Activated T-helper 1 cell treated with anti-CD3 and anti-CD28 coated beads, Interleukin-12 subunit alpha, Interleukin-12 subunit beta, Interleukin-2, Interleukin-4 antibody, amounts not matched to agents 30 ng/mL and 10 ng/mL and 1 ng/mL, durations not matched to agents 14 hours and 24 hours and 36 hours (primary cell): ENCODE data around the gene CHST7. TPM values are rescaled to one million over a fixed set of nuclear protein-coding genes. Genes with fewer than 3 reads are reported as not detected.

Experiments used
- DNase-seq: peaks from one replicate; pipeline ENCODE4 v3.0.0; 2021; ENCODE audit warnings: low spot score
- H3K27ac Mint-ChIP-seq: one replicate; pipeline ENCODE4 v1.8.0; 2021; ENCODE audit warnings: mild to moderate bottlenecking, mixed read lengths
- H3K27me3 Mint-ChIP-seq: one replicate; pipeline ENCODE4 v1.8.0; 2022; ENCODE audit warnings: mild to moderate bottlenecking, moderate library complexity, mixed read lengths; ENCODE audit not compliant: insufficient read depth
- H3K36me3 Mint-ChIP-seq: one replicate; pipeline ENCODE4 v1.8.0; 2021; ENCODE audit warnings: low read depth, mixed read lengths
- H3K4me1 Mint-ChIP-seq: one replicate; pipeline ENCODE4 v1.8.0; 2021; ENCODE audit warnings: low read depth, mixed read lengths
- H3K4me3 Mint-ChIP-seq: one replicate; pipeline ENCODE4 v1.8.0; 2021; ENCODE audit warnings: mild to moderate bottlenecking, moderate library complexity, mixed read lengths
- H3K9me3 Mint-ChIP-seq: one replicate; pipeline ENCODE4 v1.8.0; 2021; ENCODE audit warnings: mixed read lengths
- intact Hi-C: fragments of 100-400 bp; cut with micrococcal nuclease; formaldehyde crosslinking; loops from one replicate; pipeline ENCODE4 v1.15.1; 2024
- total RNA-seq: library from RNA; stranded (reverse); gene quantifications from 2 replicates; pipeline ENCODE4 v1.2.3, GENCODE V29; 2022

CHST7 gene
- total RNA-seq, 1 donor from 2014 or later, result 5.2 TPM

GRCh38 chrX:46647251-46647650 is 73.7 kb downstream of the CHST7 start:
- Mint-ChIP-seq H3K27ac (no peak overlapping the region), H3K36me3 (peaks cover 8% of the 10 kb centered on the region), H3K4me3 (no peak overlapping the region), H3K4me1 (peaks cover 11% of the 10 kb centered on the region), H3K27me3 (no peaks in the 10 kb centered on the region), H3K9me3 (no peaks in the 10 kb centered on the region)
- DNase-seq, result no peak
- intact Hi-C loops, result loop anchor here (10.0 kb wide), 1 partner anchor 262 kb away; no protein-coding TSS in a partner anchor

Other genes starting within 250 kb of the CHST7 start
- gene ZNF674, start 28.3 kb upstream of the CHST7 start, total RNA-seq, result 1.8 and 3.5 TPM in 2 replicates
- gene SLC9A7, start 185.4 kb downstream of the CHST7 start, total RNA-seq, result 36.9 and 39.6 TPM in 2 replicates